GM23338 (cell line): ENCODE measurements around the gene ARHGEF37.

Experiments used
- CREB1 ChIP-seq: fragments of 250-450 bp; sonication (Bioruptor Pico); IDR thresholded peaks from 2 replicates; pipeline ENCODE4 v1.5.0; 2020; ENCODE audit warnings: low read depth, mild to moderate bottlenecking, moderate library complexity
- EZH2 ChIP-seq: fragments of 200-600 bp; sonication (generic); IDR thresholded peaks from one replicate; pipeline ENCODE4 v1.8.0; 2017; ENCODE audit warnings: antibody characterized with exemption, mild to moderate bottlenecking, low read depth; ENCODE audit not compliant: unreplicated experiment
- EZH2phosphoT487 ChIP-seq: fragments of 200-600 bp; sonication (generic); IDR thresholded peaks from one replicate; pipeline ENCODE4 v1.8.1; 2018; ENCODE audit warnings: antibody characterized with exemption; ENCODE audit not compliant: unreplicated experiment
- JUNB ChIP-seq: IDR thresholded peaks from one replicate; pipeline ENCODE4 v1.6.1; 2016; ENCODE audit warnings: antibody characterized with exemption; ENCODE audit not compliant: unreplicated experiment
- POLR2AphosphoS5 ChIP-seq: IDR thresholded peaks from 2 replicates; pipeline ENCODE4 v1.6.1; 2016; ENCODE audit warnings: antibody characterized with exemption, low read depth
- REST ChIP-seq: IDR thresholded peaks from one replicate; pipeline ENCODE4 v1.6.1; 2018; ENCODE audit warnings: antibody characterized with exemption; ENCODE audit not compliant: unreplicated experiment
- TF ChIP-seq, protein P1 (sequence below), 2 experiments: fragments of 200-600 bp in 1 of 2; sonication (generic) in 1 of 2; conservative IDR thresholded peaks; 2 replicates each; pipeline versions ENCODE4 v1.5.1 to v1.6.1; 2016 to 2017; ENCODE audit warnings: antibody characterized with exemption in 2 of 2, low read depth in 2 of 2, mild to moderate bottlenecking in 2 of 2, moderate library complexity in 1 of 2

- TF ChIP-seq REST: no peak
- TF ChIP-seq, protein P1, sequence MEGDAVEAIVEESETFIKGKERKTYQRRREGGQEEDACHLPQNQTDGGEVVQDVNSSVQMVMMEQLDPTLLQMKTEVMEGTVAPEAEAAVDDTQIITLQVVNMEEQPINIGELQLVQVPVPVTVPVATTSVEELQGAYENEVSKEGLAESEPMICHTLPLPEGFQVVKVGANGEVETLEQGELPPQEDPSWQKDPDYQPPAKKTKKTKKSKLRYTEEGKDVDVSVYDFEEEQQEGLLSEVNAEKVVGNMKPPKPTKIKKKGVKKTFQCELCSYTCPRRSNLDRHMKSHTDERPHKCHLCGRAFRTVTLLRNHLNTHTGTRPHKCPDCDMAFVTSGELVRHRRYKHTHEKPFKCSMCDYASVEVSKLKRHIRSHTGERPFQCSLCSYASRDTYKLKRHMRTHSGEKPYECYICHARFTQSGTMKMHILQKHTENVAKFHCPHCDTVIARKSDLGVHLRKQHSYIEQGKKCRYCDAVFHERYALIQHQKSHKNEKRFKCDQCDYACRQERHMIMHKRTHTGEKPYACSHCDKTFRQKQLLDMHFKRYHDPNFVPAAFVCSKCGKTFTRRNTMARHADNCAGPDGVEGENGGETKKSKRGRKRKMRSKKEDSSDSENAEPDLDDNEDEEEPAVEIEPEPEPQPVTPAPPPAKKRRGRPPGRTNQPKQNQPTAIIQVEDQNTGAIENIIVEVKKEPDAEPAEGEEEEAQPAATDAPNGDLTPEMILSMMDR (conservative IDR thresholded peaks at IDR 0.05; ENCODE audit: low read depth in 2 of 2): no peak
- no peak for TF ChIP-seq EZH2
- TF ChIP-seq EZH2phosphoT487: no peak
- no peak for TF ChIP-seq JUNB
- TF ChIP-seq CREB1 (CRISPR knock-in tag): no peak
- no peak for TF ChIP-seq POLR2AphosphoS5
These were observed 28.4 kb downstream of the ARHGEF37 start for GRCh38 chr5:149609640-149610219.
